Caco-2 (cell line): Measurements from ENCODE around the gene UNCX. TPM values are rescaled to one million over a fixed set of nuclear protein-coding genes. Genes with fewer than 3 reads are reported as not detected.
"Not testable (repeated sequence)": the region's sequence is repeated elsewhere in the genome, so short reads cannot be mapped to it uniquely, and the experiment has no call there.

Experiments used
- BruUV-seq: library from RNA; stranded (reverse); fragments of 400-500 nt; replicated peaks from 2 replicates; lab custom pipeline; 2021; lab: Mats Ljungman, UMichigan
- CTCF ChIA-PET: fragments of 300-600 bp; sonication (Branson Sonifier 250); formaldehyde crosslinking; loops from one replicate; lab custom pipeline; 2022; ENCODE audit warnings: antibody characterized with exemption; lab: Charles Lee
- POLR2A ChIA-PET: fragments of 300-600 bp; sonication (Branson Sonifier 250); formaldehyde crosslinking; loops from one replicate; lab custom pipeline; 2022; ENCODE audit warnings: antibody characterized with exemption; lab: Charles Lee
- DNase-seq, 2 experiments: peaks; one replicate each; pipeline versions ENCODE4 v3.0.0 to v3.0.0-alpha.2; 2020 to 2022
- H3K27me3 ChIP-seq: replicated peaks from 2 replicates; pipeline ENCODE4 v1.6.0; 2011; ENCODE audit warnings: low read length; ENCODE audit not compliant: control insufficient read depth, insufficient read depth
- H3K36me3 ChIP-seq: 2 replicates; pipeline ENCODE4 v1.5.1; 2011; ENCODE audit warnings: low read length; ENCODE audit not compliant: control insufficient read depth, insufficient read depth
- H3K4me1 ChIP-seq: fragments of 250-450 bp; sonication (Bioruptor Pico); 2 replicates; pipeline ENCODE4 v1.5.1; 2020; ENCODE audit warnings: mild to moderate bottlenecking
- H3K4me3 ChIP-seq: 2 replicates; pipeline ENCODE4 v1.5.1; 2011; ENCODE audit warnings: low read depth, mild to moderate bottlenecking, control low read depth, low read length
- H3K9me3 ChIP-seq: fragments of 250-450 bp; sonication (Bioruptor Pico); 2 replicates; pipeline ENCODE4 v1.5.1; 2020; ENCODE audit warnings: mild to moderate bottlenecking, moderate library complexity
- H3K27ac Mint-ChIP-seq: one replicate; pipeline ENCODE4 v1.8.0; 2022; ENCODE audit warnings: mixed read lengths; ENCODE audit not compliant: unreplicated experiment
- H3K27me3 Mint-ChIP-seq: one replicate; pipeline ENCODE4 v1.8.0; 2022; ENCODE audit warnings: mixed read lengths; ENCODE audit not compliant: insufficient read depth, unreplicated experiment
- H3K36me3 Mint-ChIP-seq: one replicate; pipeline ENCODE4 v1.8.0; 2022; ENCODE audit warnings: mild to moderate bottlenecking, mixed read lengths; ENCODE audit not compliant: insufficient read depth, unreplicated experiment
- H3K4me1 Mint-ChIP-seq: one replicate; pipeline ENCODE4 v1.8.0; 2022; ENCODE audit warnings: low read depth, mixed read lengths; ENCODE audit not compliant: unreplicated experiment
- H3K4me3 Mint-ChIP-seq: one replicate; pipeline ENCODE4 v1.8.0; 2022; ENCODE audit warnings: mild to moderate bottlenecking, moderate library complexity, mixed read lengths; ENCODE audit not compliant: unreplicated experiment
- H3K9me3 Mint-ChIP-seq: one replicate; pipeline ENCODE4 v1.8.0; 2022; ENCODE audit warnings: mixed read lengths; ENCODE audit not compliant: unreplicated experiment
- intact Hi-C: fragments of 100-400 bp; cut with micrococcal nuclease; formaldehyde crosslinking; loops from one replicate; pipeline ENCODE4 v1.10.0; 2022; ENCODE audit not compliant: unreplicated experiment
- total RNA-seq: library from RNA; stranded (reverse); gene quantifications from 2 replicates; pipeline ENCODE4 v1.2.3, GENCODE V29; 2022
- TF ChIP-seq, protein P1 (sequence below), 2 experiments: fragments of 200-600 bp in 1 of 2; IDR thresholded peaks; 1 replicate in 1 of 2; 2 replicates in 1 of 2; pipeline versions ENCODE4 v1.5.1 to v1.8.0; 2011 to 2022; ENCODE audit warnings: antibody characterized with exemption in 1 of 2, control low read depth in 1 of 2, inconsistent platforms in 1 of 2, low read depth in 1 of 2, low read length in 1 of 2, mild to moderate bottlenecking in 1 of 2, moderate library complexity in 1 of 2; ENCODE audit not compliant: insufficient read depth in 1 of 2, severe bottlenecking in 1 of 2, unreplicated experiment in 1 of 2

UNCX gene
- total RNA-seq, 1 experiment from 2014 or later, result not detected

DNA sequence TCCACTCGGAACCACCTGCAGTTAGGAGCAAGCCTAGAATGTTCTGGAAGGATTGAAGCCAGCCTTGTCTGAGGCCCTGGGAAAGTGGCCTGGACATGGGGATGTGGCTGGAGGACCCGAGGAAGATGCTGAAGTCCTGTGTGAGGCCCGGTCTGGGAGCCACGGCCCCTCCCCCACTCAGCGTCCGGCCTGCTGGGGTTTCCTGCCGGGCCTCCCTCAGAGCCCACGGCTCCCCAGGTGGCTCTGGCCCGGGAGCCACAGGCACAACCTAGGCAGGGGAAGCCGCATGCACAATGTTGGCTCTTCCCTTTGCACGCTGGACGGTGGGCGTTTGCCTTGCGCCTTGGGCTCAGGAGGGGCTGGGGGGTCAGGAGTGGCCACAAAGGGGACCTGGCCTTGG, 39.0 kb downstream of the UNCX start:
- H3K27me3 Mint-ChIP-seq, result peaks cover 15% of the 10 kb centered on the region
- Histone ChIP-seq H3K4me3 (no peak overlapping the region), H3K27me3 (no peaks in the 10 kb centered on the region), H3K36me3 (no peaks in the 10 kb centered on the region), H3K9me3 (peaks cover 4% of the 10 kb centered on the region; the same call in 1 of the 2 replicates), H3K4me1 (no peaks in the 10 kb centered on the region)
- no peak overlapping the region for H3K4me3 Mint-ChIP-seq
- H3K27ac Mint-ChIP-seq, result no peak overlapping the region
- intact Hi-C loops, result no loop called here
- H3K4me1 Mint-ChIP-seq, result no peaks in the 10 kb centered on the region
- H3K36me3 Mint-ChIP-seq, result no peaks in the 10 kb centered on the region
- CTCF ChIA-PET, result no interaction called here
- no TSS peak for BruUV-seq
- no peak for DNase-seq
- TF ChIP-seq, protein P1, sequence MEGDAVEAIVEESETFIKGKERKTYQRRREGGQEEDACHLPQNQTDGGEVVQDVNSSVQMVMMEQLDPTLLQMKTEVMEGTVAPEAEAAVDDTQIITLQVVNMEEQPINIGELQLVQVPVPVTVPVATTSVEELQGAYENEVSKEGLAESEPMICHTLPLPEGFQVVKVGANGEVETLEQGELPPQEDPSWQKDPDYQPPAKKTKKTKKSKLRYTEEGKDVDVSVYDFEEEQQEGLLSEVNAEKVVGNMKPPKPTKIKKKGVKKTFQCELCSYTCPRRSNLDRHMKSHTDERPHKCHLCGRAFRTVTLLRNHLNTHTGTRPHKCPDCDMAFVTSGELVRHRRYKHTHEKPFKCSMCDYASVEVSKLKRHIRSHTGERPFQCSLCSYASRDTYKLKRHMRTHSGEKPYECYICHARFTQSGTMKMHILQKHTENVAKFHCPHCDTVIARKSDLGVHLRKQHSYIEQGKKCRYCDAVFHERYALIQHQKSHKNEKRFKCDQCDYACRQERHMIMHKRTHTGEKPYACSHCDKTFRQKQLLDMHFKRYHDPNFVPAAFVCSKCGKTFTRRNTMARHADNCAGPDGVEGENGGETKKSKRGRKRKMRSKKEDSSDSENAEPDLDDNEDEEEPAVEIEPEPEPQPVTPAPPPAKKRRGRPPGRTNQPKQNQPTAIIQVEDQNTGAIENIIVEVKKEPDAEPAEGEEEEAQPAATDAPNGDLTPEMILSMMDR (IDR thresholded peaks at IDR 0.05; ENCODE audit: insufficient read depth in 1 of 2, low read depth in 1 of 2, low read length in 1 of 2, severe bottlenecking in 1 of 2, unreplicated experiment in 1 of 2), result no peak
- POLR2A ChIA-PET, result no interaction called here
- H3K9me3 Mint-ChIP-seq, result no peaks in the 10 kb centered on the region

DNA sequence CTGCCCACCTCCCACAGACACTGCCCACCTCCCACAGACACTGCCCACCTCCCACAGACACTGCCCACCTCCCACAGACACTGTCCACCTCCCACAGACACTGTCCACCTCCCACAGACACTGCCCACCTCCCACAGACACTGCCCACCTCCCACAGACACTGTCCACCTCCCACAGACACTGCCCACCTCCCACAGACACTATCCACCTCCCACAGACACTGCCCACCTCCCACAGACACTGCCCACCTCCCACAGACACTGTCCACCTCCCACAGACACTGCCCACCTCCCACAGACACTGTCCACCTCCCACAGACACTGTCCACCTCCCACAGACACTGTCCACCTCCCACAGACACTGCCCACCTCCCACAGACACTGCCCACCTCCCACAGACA, 39.5 kb downstream of the UNCX start:
- H3K27me3 ChIP-seq, H3K4me3 ChIP-seq, H3K36me3 ChIP-seq, H3K9me3 Mint-ChIP-seq, H3K4me3 Mint-ChIP-seq, CTCF ChIA-PET, H3K4me1 ChIP-seq, intact Hi-C loops, H3K27ac Mint-ChIP-seq, H3K36me3 Mint-ChIP-seq, BruUV-seq, H3K9me3 ChIP-seq, H3K4me1 Mint-ChIP-seq, POLR2A ChIA-PET, DNase-seq: not testable (repeated sequence)
- peaks cover 15% of the 10 kb centered on the region for H3K27me3 Mint-ChIP-seq

- TF ChIP-seq, protein P1 (IDR thresholded peaks at IDR 0.05; ENCODE audit: insufficient read depth in 1 of 2, low read depth in 1 of 2, low read length in 1 of 2, severe bottlenecking in 1 of 2, unreplicated experiment in 1 of 2), result no peak
- POLR2A ChIA-PET, result no interaction called here
- Mint-ChIP-seq H3K36me3 (no peaks in the 10 kb centered on the region), H3K4me1 (no peaks in the 10 kb centered on the region), H3K27ac (no peak overlapping the region), H3K9me3 (no peaks in the 10 kb centered on the region), H3K27me3 (peaks cover 6% of the 10 kb centered on the region), H3K4me3 (no peak overlapping the region)
- CTCF ChIA-PET, result no interaction called here
- Histone ChIP-seq H3K9me3 (peaks cover 4% of the 10 kb centered on the region; the same call in 1 of the 2 replicates), H3K36me3 (no peaks in the 10 kb centered on the region), H3K4me3 (no peak overlapping the region), H3K27me3 (no peaks in the 10 kb centered on the region), H3K4me1 (no peaks in the 10 kb centered on the region)
- no TSS peak for BruUV-seq
- DNase-seq, result no peak
- intact Hi-C loops, result no loop called here
Measured at GRCh38 chr7:1274121-1274875, 41.6 kb downstream of the UNCX start.
